IMR-90 (cell line): Measurements from ENCODE around the gene RNF144B.

Source experiments
- CEBPB ChIP-seq: IDR thresholded peaks from 2 replicates; pipeline ENCODE4 v1.6.1; 2012; ENCODE audit warnings: low read depth, low read length, improper control_type of control experiment
- CHD1 ChIP-seq: IDR thresholded peaks from 2 replicates; pipeline ENCODE4 v1.6.1; 2012; ENCODE audit warnings: low read depth, low read length, improper control_type of control experiment
- FOS ChIP-seq: fragments of 150-350 bp; IDR thresholded peaks from 2 replicates; pipeline ENCODE4 v1.6.1; 2016; ENCODE audit warnings: low read depth, low read length
- MAFK ChIP-seq: IDR thresholded peaks from 2 replicates; pipeline ENCODE4 v1.6.1; 2012; ENCODE audit warnings: low read depth, low read length, improper control_type of control experiment
- MAZ ChIP-seq: IDR thresholded peaks from 2 replicates; pipeline ENCODE4 v1.6.1; 2012; ENCODE audit warnings: low read depth, mild to moderate bottlenecking, low read length, improper control_type of control experiment, moderate library complexity, borderline replicate concordance
- NFE2L2 ChIP-seq: fragments of 150-350 bp; IDR thresholded peaks from 2 replicates; pipeline ENCODE4 v1.6.1; 2016; ENCODE audit warnings: low read depth, mild to moderate bottlenecking, low read length
- POLR2A ChIP-seq: IDR thresholded peaks from 2 replicates; pipeline ENCODE4 v1.6.1; 2012; ENCODE audit warnings: mild to moderate bottlenecking, low read depth, low read length
- RAD21 ChIP-seq: IDR thresholded peaks from 2 replicates; pipeline ENCODE4 v1.6.1; 2012; ENCODE audit warnings: low read length, improper control_type of control experiment
- RCOR1 ChIP-seq: IDR thresholded peaks from 2 replicates; pipeline ENCODE4 v1.6.1; 2012; ENCODE audit warnings: mild to moderate bottlenecking, low read length, improper control_type of control experiment; ENCODE audit not compliant: insufficient replicate concordance
- SMC3 ChIP-seq: fragments of 150-350 bp; IDR thresholded peaks from 2 replicates; pipeline ENCODE4 v1.6.1; 2016; ENCODE audit warnings: low read depth, mild to moderate bottlenecking, antibody characterized with exemption, low read length, moderate library complexity
- TF ChIP-seq, protein P1 (sequence below): conservative IDR thresholded peaks from 2 replicates; pipeline ENCODE4 v1.5.1; 2012; ENCODE audit warnings: mild to moderate bottlenecking, low read depth, low read length, improper control_type of control experiment
- TF ChIP-seq, protein P2 (sequence below): fragments of 150-350 bp; IDR thresholded peaks from 2 replicates; pipeline ENCODE4 v1.6.1; 2017; ENCODE audit warnings: mild to moderate bottlenecking, antibody characterized with exemption, low read length, low read depth
- TF ChIP-seq, protein P3 (sequence below): fragments of 150-350 bp; IDR thresholded peaks from 2 replicates; pipeline ENCODE4 v1.6.1; 2016; ENCODE audit warnings: low read depth, mild to moderate bottlenecking, low read length, moderate library complexity, borderline replicate concordance

DNA sequence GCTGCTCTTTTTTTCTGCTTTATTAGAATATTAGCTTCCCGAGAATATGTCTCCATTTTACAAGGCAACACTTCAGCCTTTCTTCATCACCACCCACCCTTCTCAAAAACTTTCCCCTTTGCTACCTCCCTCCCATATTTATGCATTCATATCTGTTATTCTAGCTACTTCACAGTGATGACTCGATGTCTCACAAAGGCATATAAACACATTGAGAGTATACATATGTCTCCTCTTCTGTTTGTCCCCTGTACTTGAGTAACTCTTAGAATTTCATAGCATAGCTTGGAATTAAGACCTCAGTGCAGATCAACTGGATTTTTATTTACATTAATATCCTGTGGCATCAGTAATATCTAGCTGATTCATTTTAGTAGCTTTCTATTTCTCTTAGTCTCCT lies 6.5 kb downstream of the RNF144B start:
- TF ChIP-seq, protein P1, sequence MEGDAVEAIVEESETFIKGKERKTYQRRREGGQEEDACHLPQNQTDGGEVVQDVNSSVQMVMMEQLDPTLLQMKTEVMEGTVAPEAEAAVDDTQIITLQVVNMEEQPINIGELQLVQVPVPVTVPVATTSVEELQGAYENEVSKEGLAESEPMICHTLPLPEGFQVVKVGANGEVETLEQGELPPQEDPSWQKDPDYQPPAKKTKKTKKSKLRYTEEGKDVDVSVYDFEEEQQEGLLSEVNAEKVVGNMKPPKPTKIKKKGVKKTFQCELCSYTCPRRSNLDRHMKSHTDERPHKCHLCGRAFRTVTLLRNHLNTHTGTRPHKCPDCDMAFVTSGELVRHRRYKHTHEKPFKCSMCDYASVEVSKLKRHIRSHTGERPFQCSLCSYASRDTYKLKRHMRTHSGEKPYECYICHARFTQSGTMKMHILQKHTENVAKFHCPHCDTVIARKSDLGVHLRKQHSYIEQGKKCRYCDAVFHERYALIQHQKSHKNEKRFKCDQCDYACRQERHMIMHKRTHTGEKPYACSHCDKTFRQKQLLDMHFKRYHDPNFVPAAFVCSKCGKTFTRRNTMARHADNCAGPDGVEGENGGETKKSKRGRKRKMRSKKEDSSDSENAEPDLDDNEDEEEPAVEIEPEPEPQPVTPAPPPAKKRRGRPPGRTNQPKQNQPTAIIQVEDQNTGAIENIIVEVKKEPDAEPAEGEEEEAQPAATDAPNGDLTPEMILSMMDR = no peak
- TF ChIP-seq CEBPB = no peak
- TF ChIP-seq RCOR1 = no peak
- no peak for TF ChIP-seq NFE2L2
- TF ChIP-seq, protein P2, sequence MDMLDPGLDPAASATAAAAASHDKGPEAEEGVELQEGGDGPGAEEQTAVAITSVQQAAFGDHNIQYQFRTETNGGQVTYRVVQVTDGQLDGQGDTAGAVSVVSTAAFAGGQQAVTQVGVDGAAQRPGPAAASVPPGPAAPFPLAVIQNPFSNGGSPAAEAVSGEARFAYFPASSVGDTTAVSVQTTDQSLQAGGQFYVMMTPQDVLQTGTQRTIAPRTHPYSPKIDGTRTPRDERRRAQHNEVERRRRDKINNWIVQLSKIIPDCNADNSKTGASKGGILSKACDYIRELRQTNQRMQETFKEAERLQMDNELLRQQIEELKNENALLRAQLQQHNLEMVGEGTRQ = no peak
- TF ChIP-seq POLR2A = no peak
- no peak for TF ChIP-seq RAD21
- no peak for TF ChIP-seq MAZ
- TF ChIP-seq MAFK = no peak
- no peak for TF ChIP-seq FOS
- TF ChIP-seq, protein P3, sequence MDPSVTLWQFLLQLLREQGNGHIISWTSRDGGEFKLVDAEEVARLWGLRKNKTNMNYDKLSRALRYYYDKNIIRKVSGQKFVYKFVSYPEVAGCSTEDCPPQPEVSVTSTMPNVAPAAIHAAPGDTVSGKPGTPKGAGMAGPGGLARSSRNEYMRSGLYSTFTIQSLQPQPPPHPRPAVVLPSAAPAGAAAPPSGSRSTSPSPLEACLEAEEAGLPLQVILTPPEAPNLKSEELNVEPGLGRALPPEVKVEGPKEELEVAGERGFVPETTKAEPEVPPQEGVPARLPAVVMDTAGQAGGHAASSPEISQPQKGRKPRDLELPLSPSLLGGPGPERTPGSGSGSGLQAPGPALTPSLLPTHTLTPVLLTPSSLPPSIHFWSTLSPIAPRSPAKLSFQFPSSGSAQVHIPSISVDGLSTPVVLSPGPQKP = no peak
- no peak for TF ChIP-seq CHD1
- TF ChIP-seq SMC3 = no peak
